ENCODE results near the gene PIP. TPM values are rescaled to one million over a fixed set of nuclear protein-coding genes. Genes with fewer than 3 reads are reported as not detected.

PIP gene
- total RNA-seq, 1 donor from 2014 or later = not detected

DNA sequence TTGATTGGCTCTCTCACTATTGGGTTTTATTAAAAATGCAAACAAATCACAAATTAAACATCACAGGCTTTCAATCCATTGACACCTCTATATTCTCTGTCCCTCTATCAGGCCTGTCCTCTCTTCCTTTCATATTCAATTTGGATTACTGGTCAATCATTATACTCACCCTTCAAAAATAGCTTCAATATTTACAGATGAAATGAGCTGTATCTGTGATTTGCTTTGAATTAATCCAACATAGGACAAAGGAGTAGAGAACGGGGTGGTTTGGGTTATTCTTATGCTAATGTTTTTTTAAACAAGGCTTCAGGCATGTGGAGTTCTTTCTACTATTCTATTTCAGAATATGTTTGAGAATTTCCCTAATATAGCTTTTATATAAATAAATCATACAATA is 53.7 kb downstream of the PIP start:
- Mint-ChIP-seq H3K27ac (no peak overlapping the region), H3K4me1 (ENCODE audit: unreplicated experiment) (no peaks in the 10 kb centered on the region), H3K36me3 (no peaks in the 10 kb centered on the region), H3K27me3 (peaks cover 4% of the 10 kb centered on the region), H3K9me3 (no peaks in the 10 kb centered on the region), H3K4me3 (no peak overlapping the region)
- TF ChIP-seq, protein P1, sequence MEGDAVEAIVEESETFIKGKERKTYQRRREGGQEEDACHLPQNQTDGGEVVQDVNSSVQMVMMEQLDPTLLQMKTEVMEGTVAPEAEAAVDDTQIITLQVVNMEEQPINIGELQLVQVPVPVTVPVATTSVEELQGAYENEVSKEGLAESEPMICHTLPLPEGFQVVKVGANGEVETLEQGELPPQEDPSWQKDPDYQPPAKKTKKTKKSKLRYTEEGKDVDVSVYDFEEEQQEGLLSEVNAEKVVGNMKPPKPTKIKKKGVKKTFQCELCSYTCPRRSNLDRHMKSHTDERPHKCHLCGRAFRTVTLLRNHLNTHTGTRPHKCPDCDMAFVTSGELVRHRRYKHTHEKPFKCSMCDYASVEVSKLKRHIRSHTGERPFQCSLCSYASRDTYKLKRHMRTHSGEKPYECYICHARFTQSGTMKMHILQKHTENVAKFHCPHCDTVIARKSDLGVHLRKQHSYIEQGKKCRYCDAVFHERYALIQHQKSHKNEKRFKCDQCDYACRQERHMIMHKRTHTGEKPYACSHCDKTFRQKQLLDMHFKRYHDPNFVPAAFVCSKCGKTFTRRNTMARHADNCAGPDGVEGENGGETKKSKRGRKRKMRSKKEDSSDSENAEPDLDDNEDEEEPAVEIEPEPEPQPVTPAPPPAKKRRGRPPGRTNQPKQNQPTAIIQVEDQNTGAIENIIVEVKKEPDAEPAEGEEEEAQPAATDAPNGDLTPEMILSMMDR (conservative IDR thresholded peaks at IDR 0.05) = no peak
- no peak for DNase-seq (ENCODE audit: extremely low spot score, unreplicated experiment)

- Mint-ChIP-seq H3K4me3 (no peak overlapping the region), H3K27ac (no peak overlapping the region), H3K9me3 (no peaks in the 10 kb centered on the region)
Observed at GRCh38 chr7:143188994-143189393, 57.1 kb downstream of the PIP start.

More at GRCh38 chr7:143188994-143189393, 57.1 kb downstream of the PIP start:
- DNase-seq (ENCODE audit: extremely low spot score, unreplicated experiment) = no peak
- Mint-ChIP-seq H3K36me3 (no peaks in the 10 kb centered on the region), H3K27me3 (peaks cover 1% of the 10 kb centered on the region), H3K4me1 (ENCODE audit: unreplicated experiment) (no peaks in the 10 kb centered on the region)
- TF ChIP-seq, protein P1 (conservative IDR thresholded peaks at IDR 0.05) = no peak

Other genes starting within 250 kb of the PIP start
- 5.4 and 8.1 TPM in 2 replicates for gene TRPV6, start 246.3 kb upstream of the PIP start, total RNA-seq (ENCODE audit: low replicate concordance)
- gene TRPV5, start 198.3 kb upstream of the PIP start, total RNA-seq (ENCODE audit: low replicate concordance) = not detected in 2 replicates
- gene LLCFC1, start 192.6 kb upstream of the PIP start, total RNA-seq (ENCODE audit: low replicate concordance) = not detected in 2 replicates
- gene KEL, start 169.7 kb upstream of the PIP start, total RNA-seq (ENCODE audit: low replicate concordance) = 1.6 and 2.8 TPM in 2 replicates
- gene OR9A2, start 104.9 kb upstream of the PIP start, total RNA-seq (ENCODE audit: low replicate concordance) = not detected in 2 replicates
- gene OR6V1, start 79.7 kb upstream of the PIP start, total RNA-seq (ENCODE audit: low replicate concordance) = not detected in 2 replicates
- gene TAS2R39, start 51.3 kb downstream of the PIP start, total RNA-seq (ENCODE audit: low replicate concordance) = not detected in 2 replicates
- gene TAS2R40, start 90.0 kb downstream of the PIP start, total RNA-seq (ENCODE audit: low replicate concordance) = not detected in 2 replicates
- 110 and 155 TPM in 2 replicates for gene GSTK1, start 131.4 kb downstream of the PIP start, total RNA-seq (ENCODE audit: low replicate concordance)
- 2.6 and 4.8 TPM in 2 replicates for gene TMEM139, start 152.9 kb downstream of the PIP start, total RNA-seq (ENCODE audit: low replicate concordance)
- gene CASP2, start 156.3 kb downstream of the PIP start, total RNA-seq (ENCODE audit: low replicate concordance) = 53.9 and 55.2 TPM in 2 replicates
- gene CLCN1, start 184.0 kb downstream of the PIP start, total RNA-seq (ENCODE audit: low replicate concordance) = 0.12 and 0.22 TPM in 2 replicates
- 2.1 and 6.5 TPM in 2 replicates for gene FAM131B, start 230.6 kb downstream of the PIP start, total RNA-seq (ENCODE audit: low replicate concordance)
- 73.2 and 107 TPM in 2 replicates for gene ZYX, start 249.3 kb downstream of the PIP start, total RNA-seq (ENCODE audit: low replicate concordance)

Data from type B pancreatic cell (in vitro differentiated cells).